GM18498 (cell line): ENCODE measurements around the gene KRTAP10-1.
"Not testable (repeated sequence)": the region's sequence is repeated elsewhere in the genome, so short reads cannot be mapped to it uniquely, and the experiment has no call there.

Experiments
- ATAC-seq: cut with Tn5 transposase; IDR thresholded peaks from one replicate; pipeline ENCODE4 v1.9.1; 2021; ENCODE audit warnings: mild to moderate bottlenecking, moderate library complexity; ENCODE audit not compliant: unreplicated experiment

KRTAP10-1 gene

GRCh38 chr21:44539991-44540666 lies at the start of gene KRTAP10-1:
TSS of gene KRTAP10-1 (minus strand) at chr21:44540195. CDS start at chr21:44540150, 45 bp downstream.
- ATAC-seq: no peak

GRCh38 chr21:44589094-44589493 lies 49.1 kb upstream of the KRTAP10-1 start:
- no peak for ATAC-seq

- no peak for ATAC-seq
These were observed 45.9 kb upstream of the KRTAP10-1 start for GRCh38 chr21:44585892-44586291.

DNA sequence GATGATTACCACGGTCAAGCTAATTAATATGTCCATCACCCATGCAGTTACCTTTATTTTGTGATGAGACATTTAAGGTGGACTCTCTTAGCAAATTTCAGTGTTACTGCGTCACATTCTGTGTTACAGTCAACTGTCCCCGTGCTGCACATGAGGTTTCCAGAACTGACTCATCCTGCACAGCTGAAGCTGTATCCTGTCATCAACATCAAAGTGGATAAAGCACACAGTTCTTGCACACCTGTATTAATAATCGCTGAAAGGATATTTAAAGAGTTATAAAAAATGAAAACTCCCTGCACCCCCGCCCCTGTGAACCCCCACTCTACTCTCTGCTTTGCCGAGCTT lies 43.8 kb upstream of the KRTAP10-1 start:
- ATAC-seq: no peak

- no peak for ATAC-seq
These were observed 43.2 kb upstream of the KRTAP10-1 start for GRCh38 chr21:44583089-44583799.

- ATAC-seq: no peak
These were observed 42.1 kb upstream of the KRTAP10-1 start for GRCh38 chr21:44582055-44582454.

DNA sequence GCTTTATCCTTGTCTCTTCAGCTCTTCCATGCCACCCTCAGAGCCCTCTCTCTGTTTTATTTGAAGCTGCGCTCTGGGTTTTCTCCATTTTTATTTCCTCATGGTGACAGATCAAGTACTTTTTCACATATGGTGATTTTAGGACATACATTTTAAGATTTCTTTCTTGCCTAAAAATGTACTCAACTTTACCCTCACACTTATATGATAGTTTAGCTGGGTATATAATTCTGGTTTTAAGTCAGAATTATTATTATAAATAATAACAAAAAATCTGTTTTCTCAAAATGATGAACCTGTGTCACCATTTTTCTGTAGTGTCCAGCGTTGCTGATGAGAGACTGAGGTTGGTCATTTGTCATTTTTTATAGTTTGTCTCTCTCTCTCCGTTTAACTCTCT lies 41.2 kb upstream of the KRTAP10-1 start:
- ATAC-seq: no peak

DNA sequence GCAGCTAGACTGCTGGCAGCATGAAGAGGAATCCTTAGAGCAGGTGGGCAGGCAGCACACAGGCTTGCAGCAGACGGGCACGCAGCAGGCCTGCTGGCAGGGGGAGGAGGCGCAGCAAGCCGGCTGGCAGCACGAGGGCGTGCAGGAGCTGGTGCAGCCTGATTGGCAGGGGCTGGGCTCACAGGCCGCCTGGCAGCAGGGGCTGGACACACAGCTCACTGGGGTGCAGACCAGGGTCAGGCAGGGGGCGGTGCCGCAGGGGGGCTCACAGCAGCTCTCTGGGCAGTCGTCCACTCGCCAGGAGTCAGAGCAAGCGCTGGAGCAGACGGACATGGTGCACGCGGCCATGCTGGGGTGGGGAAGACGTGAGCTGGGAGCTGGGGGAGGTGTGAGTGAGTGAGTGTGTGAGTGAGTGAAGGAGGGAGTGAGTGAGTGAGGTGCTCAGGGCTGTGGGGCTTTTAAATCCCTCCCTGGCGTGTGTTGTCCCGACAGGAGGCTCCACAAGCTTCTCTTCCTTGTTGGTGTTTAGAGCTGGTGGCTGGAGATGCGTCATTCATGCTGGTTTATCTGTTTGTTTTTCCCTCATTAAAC lies 40.3 kb upstream of the KRTAP10-1 start, which contains the start of gene KRTAP10-5:
KRTAP10-5 (minus strand) TSS at position 374 of the 591 bp plus-strand sequence; CDS start at position 348, 26 bp downstream.
- not testable (repeated sequence) for ATAC-seq

DNA sequence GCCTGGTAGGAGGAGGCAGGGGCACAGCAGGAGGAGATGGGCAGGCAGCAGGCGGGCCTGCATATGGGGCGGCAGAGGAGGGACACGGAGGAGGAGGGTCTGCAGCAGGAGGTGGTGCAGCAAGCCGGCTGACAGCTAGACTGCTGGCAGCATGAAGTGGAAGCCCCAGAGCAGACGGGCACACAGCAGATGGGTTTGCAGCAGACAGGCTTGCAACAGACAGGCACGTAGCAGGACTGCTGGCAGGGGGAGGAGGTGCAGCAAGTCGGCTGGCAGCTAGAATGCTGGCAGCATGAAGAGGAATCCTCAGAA lies 39.8 kb upstream of the KRTAP10-1 start:
- ATAC-seq: no peak

- ATAC-seq: no peak
These were observed 39.2 kb upstream of the KRTAP10-1 start for GRCh38 chr21:44579056-44579832.

DNA sequence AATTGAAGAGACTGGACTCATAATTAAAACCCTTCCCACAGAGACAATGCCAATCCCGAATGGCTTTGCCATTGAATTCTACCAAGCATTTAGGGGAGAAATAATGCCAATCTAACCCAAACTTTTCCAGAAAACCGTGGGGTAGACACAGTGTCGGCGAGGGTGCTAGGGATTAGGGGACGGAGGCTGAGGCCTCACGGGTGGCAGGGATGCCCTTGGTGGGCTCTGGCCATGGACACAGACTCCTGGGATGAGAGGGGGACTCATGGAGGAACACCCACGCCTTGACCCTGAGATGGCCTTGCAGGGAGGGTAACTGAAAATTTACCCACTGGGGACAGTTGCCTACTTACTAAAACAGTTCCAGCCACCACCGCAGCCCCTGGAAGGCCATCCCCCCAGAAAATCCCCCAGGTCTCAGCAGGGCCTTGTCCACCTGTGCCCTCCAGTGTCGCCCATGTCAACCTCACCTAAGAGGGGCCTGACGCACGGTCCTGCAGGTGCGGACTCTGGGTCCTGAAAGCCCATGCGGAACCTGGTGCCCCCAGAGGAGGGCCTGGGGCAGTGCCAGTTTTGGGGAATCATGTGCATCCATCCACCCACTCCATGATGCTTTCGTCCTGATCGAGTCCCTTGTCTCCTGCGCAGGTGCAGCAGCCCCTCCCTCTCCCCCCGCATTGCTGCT lies 38.5 kb upstream of the KRTAP10-1 start:
- ATAC-seq: no peak

- no peak for ATAC-seq
These were observed 36.0 kb upstream of the KRTAP10-1 start for GRCh38 chr21:44576025-44576420.

GRCh38 chr21:44575307-44576024 lies 35.5 kb upstream of the KRTAP10-1 start:
- no peak for ATAC-seq

DNA sequence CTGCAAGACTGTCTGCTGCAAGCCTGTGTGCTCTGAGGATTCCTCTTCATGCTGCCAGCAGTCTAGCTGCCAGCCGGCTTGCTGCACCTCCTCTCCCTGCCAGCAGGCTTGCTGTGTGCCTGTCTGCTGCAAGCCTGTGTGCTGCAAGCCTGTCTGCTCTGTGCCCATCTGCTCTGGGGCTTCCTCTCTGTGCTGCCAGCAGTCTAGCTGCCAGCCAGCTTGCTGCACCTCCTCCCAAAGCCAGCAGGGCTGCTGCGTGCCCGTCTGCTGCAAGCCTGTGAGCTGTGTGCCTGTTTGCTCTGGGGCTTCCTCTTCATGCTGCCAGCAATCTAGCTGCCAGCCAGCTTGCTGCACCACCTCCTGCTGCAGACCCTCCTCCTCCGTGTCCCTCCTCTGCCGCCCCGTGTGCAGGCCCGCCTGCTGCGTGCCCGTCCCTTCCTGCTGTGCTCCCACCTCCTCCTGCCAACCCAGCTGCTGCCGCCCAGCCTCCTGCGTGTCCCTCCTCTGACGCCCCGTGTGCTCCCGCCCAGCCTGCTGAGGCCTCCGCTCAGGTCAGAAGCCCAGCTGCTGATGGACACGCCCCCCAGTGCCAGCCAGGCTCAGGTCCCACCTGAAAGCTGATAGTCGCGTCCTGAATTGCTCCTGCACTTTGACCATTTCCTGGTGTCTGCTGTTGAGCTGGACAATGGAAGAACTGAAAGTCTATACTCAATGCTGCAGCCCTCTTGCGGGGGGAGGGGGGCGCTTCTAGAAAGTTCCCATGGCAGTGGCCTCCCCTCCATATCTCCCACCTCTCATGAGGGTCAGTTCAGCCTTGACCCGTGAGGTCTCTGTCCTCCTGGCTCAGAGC lies 34.7 kb upstream of the KRTAP10-1 start:
- ATAC-seq: no peak

- not testable (repeated sequence) for ATAC-seq
These were observed 33.8 kb upstream of the KRTAP10-1 start, which contains the start of gene KRTAP10-4 for GRCh38 chr21:44573630-44574456. TSS of gene KRTAP10-4 (plus strand) at chr21:44573729. CDS start at chr21:44573759, 30 bp downstream.

DNA sequence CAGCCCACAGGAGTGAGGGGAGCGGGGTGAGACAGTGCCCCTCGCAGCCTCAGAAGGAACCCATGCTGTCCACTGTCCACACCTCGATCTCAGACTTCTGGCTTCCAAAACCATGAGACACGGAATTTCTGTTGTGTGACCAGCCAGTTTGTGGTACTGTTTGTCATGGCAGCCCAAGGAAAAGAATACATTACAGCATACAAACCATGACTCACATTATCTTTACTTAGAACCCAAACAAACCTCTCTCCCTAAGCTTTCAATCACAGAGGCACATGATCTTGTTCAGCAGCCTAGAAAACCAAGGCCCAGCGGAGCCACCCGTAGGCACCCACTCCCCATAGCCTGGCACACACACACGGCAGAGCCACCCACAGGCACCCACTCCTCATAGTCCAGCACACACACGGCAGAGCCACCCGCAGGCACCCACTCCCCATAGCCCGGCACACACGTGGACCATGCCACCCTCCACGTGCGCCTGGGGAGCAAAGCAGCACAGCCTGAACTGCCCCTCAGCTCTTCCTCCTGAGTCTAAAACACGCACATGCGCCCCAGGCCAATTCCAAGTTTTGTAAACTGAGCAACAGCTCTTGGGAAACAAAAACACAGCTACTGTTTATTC lies 33.1 kb upstream of the KRTAP10-1 start:
- no peak for ATAC-seq

DNA sequence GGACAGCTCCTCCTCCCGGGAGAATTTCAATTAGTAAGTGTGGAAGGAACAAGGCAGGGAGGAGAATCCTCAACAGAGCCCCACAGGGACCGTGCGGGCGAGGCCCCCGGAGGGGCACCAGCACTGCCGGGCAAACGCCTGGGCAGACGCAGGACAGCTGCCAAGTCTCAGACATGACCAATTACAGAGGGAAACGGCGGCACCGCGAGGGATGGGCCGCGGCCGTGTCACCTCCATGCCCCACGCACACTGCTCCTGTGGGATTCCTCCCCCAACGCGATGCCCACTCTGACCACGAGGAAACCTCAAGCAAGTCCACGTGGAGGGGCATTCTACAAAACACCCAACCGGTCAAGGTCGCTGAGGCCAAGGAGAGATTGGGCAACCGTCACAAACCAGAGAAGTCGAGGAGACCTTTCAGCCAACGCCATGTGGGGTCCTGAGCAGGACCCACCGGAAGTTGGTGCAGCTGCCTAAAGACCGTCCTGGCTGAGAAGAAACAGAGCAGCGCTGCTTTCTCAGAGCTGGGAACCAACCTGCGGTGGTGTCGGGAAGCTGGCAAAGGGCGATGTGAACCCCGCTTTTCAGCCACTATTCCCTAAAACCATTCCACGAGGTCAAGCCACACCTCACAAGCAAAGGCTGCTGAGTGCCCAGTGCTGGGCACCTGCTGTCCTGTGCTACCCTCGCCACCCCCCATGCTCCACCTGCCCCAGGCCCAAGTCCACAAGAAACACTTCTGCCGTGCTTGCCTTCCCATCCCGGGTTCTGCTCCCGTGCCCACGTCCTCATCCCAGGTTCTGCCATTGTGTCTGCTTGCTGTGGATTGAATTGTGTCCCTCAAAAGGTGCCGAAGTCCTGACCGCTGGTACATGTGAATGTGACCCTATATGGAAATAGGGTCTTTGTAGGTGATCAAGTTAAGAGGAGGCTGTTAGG lies 32.1 kb upstream of the KRTAP10-1 start:
- ATAC-seq: no peak
